22Rv1 (cell line): ENCODE measurements around the gene GPC5.

Experiments
- H3K27ac ChIP-seq: fragments of 450-650 bp; 2 replicates; pipeline ENCODE4 v1.5.1; 2017
- CTCF ChIP-seq: fragments of 450-650 bp; IDR thresholded peaks from 2 replicates; pipeline ENCODE4 v1.5.1; 2017; ENCODE audit warnings: mild to moderate bottlenecking
- ZFX ChIP-seq: fragments of 450-650 bp; IDR thresholded peaks from 2 replicates; pipeline ENCODE4 v1.6.1; 2017; ENCODE audit warnings: antibody characterized with exemption, borderline replicate concordance

GPC5 gene

DNA sequence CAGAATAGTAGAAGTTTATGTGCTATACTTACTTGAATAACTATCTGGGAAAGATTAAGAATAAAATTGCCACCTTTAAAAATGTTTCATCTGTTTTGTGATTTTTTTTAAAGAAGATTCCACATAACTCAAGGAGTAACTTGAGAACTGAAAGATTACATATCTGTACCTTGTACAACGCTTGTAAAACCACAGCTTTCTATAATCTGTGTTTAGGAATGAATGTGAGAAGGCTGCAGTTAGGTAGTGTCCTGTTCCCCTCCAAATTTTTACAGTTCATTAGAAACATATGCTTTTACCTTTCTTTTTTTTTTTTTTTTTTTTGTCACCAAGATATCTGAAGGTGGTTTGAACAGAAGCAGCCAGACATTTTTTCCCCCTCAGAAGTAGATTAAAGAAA is 1515.4 kb downstream of the GPC5 start:
- TF ChIP-seq CTCF (no peak), ZFX (no peak)

More for the DNA sequence above, 1515.4 kb downstream of the GPC5 start:
- H3K27ac ChIP-seq = no peak overlapping the region
